ENCODE data around the gene KRT9.
"Not testable (repeated sequence)": the region's sequence is repeated elsewhere in the genome, so short reads cannot be mapped to it uniquely, and the experiment has no call there.

Gene KRT9, protein sequence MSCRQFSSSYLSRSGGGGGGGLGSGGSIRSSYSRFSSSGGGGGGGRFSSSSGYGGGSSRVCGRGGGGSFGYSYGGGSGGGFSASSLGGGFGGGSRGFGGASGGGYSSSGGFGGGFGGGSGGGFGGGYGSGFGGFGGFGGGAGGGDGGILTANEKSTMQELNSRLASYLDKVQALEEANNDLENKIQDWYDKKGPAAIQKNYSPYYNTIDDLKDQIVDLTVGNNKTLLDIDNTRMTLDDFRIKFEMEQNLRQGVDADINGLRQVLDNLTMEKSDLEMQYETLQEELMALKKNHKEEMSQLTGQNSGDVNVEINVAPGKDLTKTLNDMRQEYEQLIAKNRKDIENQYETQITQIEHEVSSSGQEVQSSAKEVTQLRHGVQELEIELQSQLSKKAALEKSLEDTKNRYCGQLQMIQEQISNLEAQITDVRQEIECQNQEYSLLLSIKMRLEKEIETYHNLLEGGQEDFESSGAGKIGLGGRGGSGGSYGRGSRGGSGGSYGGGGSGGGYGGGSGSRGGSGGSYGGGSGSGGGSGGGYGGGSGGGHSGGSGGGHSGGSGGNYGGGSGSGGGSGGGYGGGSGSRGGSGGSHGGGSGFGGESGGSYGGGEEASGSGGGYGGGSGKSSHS

DNA sequence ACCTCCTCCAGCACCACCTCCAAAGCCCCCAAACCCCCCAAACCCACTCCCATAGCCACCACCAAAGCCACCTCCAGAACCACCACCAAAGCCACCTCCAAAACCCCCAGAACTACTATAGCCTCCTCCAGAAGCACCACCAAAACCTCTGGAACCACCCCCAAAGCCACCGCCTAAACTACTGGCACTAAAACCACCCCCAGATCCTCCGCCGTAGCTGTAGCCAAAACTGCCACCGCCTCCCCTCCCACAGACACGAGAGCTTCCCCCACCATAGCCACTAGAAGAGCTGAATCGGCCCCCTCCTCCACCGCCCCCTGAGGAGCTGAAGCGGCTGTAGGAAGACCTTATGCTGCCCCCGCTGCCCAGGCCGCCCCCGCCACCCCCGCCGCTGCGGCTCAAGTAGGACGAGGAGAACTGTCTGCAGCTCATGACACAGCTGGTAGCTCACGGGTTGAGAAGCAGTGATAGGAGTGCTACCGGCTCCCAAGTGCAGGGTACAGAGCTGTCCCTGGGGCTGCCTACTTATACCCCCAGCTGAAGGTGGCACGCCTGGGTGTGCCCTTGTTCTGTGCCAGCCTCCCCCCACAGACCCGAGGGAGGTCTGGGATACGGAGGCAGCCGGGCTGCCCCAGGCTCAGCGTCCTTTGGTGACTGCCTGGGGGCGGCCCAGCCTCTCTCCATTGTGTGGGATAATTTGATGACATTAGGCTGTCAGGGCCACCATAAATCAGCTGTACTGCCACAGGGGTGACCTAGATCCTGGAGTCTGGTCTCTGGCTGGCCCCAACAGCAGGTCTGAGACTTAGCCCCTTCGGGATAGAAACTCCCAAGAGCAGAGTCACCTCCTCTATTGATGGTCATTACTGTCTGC lies at the start of gene KRT9:
KRT9 (minus strand) TSS at position 499 of the 874 bp plus-strand sequence; CDS start at position 432, 67 bp downstream.
- DNase-seq (ENCODE audit: low spot score), result no peak

DNA sequence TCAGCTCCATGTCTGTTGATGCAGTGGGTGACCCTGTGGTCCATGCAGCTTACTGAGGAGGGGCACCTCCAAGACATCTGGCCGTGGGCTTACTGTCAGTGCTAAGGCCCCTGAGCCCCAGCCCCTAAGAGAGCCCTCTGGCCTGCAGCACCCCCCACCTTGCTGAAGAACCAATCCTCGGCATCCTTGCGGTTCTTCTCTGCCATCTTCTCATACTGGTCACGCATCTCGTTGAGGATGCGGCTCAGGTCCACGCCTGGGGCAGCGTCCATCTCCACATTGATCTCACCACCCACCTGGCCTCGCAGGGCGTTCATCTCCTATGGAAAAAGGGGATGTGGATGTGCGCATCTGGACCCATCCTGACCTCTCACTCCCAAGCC lies 49.6 kb upstream of the KRT9 start:
- DNase-seq (ENCODE audit: low spot score), result not testable (repeated sequence)

DNA sequence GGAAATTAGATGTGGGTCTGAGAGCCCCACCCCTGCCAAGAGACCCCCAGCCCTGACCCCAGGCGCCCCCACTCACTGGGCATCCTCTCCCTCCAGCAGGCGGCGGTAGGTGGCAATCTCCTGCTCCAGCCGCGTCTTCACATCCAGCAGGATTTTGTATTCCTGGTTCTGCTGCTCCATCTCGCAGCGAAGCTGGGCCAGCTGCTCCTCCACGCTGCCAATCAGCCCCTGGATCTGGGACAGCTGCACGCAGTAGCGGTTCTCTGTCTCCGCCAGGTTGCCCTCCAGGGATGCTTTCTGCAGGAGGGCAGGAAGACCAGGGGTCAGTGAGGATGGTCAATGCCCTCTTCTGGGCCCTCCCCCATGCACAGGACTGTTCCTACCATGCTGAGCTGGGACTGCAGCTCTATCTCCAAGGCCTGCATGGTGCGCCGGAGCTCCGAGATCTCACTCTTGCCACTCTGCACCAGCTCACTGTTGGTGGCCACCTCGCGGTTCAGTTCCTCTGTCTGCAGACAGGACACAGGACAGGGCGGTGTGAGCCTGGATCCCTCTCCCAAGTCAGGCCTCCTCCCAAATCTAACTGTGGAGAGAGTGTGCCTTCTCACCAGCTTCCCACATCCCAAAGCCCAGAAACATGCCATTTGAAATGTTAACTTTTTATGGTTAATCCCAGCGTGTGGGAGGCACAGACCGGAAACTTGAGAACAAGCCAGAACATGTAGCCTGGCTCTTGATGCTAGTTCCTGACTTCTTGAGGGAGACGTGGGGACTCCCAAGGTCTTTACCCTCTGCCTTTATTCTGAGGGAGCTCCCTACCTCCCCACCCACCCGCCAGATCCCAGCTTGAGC lies 49.0 kb upstream of the KRT9 start:
- no peak for DNase-seq (ENCODE audit: low spot score)

DNA sequence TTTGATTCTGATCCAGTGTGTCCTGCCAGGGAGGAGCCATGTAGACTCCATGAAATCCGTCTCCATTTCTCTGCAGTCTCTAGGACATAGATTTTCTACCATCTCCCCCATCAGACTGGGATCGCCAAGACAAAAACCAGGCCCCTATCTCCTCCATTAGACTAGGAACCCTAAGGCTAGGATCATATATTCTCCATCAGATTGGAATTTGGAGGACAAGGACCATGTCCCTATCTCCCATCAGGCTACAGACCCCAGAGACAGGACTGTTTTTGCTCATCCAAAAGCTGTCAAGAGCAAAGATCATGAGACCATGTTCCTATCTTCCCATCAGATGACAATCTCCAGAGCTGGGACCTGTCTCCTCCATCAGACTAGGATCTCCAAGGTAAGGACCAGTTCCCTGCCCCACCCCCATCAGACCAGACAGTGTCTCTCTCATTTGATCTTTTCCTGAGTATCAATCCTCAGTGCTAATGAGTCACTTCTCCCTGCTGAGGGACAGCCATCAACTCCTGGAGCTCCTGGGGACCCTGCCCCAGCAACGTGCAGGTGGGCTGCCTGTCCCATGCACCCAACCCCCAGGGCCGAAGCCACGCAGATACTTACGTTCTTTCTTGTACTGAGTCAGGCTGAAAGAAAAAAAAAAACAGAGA lies 48.2 kb upstream of the KRT9 start:
- not testable (repeated sequence) for DNase-seq (ENCODE audit: low spot score)

DNA sequence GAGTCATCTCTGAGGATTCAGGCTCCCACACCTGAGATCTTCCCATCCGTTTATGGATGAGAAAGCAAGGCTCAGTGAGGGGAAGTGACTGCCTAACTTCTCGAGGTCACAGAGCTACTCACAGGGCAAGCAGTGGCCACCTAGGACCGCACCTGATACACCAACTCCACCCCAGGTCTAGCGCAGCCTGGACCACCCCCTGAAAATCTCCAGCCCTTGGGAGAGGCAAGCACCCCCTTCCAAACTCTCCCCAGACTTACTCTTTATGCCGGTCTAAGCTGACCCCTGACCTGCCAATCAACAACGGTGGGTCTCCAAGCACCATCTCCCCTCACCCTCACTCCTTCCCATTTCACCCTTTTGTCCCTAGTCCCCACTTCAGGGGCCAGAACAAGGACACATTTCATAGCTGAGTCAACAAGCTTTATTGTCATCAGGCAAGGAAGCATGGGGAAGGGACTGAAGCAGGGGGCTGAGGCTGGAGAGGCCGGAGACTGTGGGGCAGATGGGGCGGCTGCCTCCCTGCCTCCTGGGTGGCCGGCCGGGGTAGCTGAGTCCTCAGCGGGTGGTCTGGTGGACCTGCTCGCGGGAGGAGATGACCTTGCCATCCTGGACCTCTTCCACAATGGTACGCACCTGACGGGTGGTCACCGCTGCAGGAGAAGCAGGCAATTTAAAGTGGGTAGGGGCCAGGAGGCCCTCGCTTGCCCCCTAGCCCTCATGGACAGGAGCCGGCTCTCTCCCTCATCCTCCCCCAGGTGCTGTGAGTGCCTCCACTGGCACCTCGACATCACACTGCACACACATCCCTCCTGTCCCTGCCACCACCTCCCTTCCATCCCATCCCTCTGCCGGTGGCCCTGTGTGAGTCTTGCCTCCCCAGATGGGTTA lies 47.4 kb upstream of the KRT9 start:
- DNase-seq (ENCODE audit: low spot score), result no peak

DNA sequence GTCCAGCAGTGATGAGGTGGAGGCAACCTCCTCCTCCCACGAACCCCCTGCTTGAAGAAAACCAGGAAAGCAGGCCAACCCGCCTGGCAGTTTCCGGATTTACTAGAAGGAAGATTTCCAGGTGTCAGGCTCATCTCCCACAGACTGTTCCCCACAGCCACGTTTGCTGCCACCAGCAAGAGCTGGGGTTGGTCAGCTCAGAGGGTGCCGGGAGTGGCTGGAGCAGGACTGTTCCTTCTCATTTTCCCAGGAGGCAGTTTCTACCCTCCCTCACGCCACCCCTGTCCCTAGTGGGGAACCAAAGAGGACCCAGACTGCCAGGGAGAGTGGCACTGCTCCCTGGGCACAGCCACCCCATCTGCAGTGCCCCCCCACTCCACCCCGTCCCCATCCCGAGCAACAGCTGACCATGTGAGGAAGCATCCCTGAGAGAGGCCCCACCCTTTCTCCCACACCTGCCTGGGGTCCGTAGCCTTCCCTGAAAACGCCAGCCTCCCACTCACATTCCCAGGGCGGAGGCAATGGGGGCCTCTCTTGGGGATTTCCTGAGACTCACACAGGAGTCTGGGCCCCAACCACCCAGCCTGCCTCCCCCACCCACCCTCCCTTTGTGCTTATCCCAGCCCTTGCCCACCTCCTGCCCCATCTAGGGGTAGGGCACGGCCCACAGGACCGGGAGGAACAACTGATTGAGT lies 46.6 kb upstream of the KRT9 start:
- DNase-seq (ENCODE audit: low spot score), result no peak

DNA sequence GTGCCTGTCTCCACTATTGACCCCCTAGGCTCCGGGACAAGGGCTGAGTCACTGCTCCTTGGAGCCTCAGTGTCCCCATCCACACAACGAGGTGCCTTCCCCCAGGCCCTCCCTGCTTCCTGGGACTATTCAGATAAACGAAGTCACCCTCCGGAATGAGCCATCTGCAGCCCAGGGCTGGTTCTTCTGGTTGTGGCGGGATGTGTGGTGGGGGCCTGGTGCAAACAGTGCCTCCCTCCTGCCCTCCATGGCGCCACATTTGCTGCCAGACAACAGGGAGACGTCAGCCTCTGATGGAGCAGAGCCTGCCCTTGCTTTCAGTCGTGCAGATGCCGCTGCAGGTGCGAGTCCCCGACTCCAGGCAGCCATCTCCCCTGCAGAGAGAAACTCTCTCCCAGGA lies 45.8 kb upstream of the KRT9 start:
- DNase-seq (ENCODE audit: low spot score), result no peak

DNA sequence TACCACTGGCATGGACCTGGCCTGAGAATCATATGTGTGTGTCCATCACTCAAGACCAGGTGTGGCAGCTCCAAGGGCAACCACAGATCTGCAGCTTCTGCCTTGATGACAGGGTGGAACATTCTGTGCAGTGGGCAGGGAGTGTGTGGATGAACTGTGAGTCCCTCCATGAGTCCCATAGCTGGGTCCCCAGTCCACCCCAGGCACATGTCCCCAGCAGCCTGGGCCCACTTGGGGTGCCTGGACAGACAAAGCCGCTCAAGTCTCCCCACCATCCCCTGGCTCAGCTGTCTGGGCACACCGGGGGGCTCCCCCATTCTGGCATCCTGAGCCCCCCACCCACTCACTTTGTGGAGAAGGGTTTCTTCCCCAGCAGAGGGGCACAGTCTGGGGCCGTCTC lies 45.3 kb upstream of the KRT9 start:
- no peak for DNase-seq (ENCODE audit: low spot score)

DNA sequence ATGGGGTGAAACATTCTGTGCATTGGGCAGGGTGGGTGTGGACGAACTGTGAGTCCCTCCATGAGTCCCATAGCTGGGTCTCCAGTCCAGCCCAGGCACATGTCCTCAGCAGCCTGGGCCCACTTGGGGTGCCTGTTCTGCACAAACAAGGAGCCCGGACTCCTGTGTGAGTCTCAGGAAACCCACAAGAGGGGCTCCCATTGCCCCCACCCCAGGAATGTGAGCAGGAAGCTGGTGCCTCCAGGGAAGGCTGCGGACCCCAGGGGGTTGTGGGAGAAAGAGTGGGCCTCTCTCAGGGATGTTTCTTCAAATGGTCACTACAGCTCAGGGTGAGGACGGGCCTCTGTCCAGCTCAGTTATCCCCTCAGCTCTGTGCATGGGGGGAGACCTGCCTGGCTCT lies 44.6 kb upstream of the KRT9 start:
- DNase-seq (ENCODE audit: low spot score), result not testable (repeated sequence)

DNA sequence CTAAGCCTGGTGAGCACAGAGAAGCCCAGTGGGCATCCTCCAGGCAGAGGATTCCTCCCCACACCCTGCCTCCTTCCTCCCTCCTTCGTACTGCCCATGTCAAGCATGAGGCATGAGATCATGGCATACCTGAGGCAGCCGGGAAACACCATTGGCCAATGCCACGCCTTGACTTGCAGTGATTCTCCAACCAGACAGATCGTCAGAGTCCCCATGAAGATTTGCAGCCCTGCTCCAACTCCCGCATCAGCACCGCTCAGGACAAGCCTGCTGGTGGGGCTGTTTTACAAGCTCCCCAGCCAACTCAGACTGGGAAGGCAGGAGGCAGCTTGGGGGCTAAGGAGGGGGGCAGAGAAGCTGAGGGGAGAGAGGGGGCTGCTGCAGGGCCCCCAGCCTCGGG lies 43.6 kb upstream of the KRT9 start:
- DNase-seq (ENCODE audit: low spot score), result no peak

DNA sequence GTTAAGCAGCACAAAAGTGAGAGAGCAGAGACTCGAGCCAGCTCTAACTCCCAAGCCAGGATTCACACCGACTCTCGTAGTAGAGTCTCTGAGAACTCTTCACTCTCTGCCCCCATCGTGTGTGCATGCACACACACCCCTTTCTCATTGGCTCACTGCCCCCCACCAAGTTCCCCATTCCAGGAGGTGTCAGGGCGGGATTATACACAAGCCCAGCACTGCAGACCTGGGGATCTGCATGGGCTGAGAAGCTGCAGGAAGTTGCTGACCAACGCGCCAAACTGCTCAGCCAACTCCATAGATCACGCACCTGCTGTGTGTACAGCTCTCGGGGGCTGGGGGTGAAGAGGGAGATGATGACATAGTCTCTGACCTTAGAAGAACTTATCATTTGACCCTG lies 42.9 kb upstream of the KRT9 start:
- DNase-seq (ENCODE audit: low spot score), result not testable (repeated sequence)

DNA sequence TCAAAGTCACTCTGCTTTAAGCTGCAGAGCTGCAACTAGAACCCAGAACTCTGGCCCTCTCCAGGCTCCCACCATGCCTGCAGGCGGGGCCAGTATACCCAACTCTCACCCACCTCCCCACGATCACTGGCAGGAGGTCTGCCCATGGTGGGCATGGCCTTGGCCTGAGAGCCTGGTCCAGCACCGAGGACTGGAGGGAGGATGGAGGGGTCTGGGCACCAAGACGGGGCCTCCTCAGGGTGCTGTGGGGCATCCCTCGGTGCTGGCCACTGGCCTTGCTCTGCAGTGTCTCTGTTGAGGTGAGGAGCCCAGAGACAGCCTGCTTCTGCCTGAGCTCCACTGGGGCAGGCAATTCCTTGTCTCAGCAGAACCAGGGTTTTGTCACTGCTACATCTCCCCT lies 42.2 kb upstream of the KRT9 start:
- DNase-seq (ENCODE audit: low spot score), result no peak

DNA sequence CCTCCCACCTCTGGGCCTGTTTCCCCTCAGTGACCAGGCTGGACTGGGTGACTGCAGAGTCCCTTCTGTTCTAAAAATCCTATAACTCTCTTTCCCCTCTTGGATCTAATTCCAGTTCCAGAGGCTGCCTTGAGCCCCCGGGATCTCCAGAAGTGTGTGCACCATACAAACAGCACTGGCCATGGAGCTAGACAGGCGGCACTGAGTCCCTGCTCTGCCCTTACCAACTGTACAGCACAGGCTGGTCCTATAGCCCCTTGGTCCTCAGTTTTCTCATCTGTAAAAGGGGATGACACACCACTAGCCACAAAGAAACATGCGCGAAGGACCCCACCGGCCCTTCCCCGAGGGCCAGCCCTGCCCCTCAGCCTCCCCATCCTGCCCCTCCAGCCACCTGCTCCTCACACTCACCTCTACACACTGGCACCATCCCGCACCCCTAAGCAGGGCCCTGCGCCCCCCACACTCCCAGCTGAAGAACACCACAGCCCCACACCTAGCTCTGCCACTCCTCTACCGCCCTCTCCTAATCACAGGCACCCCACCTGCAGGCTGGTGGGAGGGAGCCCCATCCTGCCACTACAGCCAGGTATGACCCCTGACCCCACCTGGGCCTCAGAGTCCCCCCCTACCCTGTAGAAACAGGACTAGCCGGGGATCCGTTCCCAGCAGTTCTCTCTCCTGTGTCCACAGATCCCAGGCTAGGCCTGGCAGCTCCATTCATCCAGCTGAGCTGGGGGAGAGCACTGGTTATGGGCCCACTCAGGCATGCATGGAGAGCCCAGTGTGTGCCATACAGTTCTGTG lies 41.6 kb upstream of the KRT9 start:
- no peak for DNase-seq (ENCODE audit: low spot score)

DNA sequence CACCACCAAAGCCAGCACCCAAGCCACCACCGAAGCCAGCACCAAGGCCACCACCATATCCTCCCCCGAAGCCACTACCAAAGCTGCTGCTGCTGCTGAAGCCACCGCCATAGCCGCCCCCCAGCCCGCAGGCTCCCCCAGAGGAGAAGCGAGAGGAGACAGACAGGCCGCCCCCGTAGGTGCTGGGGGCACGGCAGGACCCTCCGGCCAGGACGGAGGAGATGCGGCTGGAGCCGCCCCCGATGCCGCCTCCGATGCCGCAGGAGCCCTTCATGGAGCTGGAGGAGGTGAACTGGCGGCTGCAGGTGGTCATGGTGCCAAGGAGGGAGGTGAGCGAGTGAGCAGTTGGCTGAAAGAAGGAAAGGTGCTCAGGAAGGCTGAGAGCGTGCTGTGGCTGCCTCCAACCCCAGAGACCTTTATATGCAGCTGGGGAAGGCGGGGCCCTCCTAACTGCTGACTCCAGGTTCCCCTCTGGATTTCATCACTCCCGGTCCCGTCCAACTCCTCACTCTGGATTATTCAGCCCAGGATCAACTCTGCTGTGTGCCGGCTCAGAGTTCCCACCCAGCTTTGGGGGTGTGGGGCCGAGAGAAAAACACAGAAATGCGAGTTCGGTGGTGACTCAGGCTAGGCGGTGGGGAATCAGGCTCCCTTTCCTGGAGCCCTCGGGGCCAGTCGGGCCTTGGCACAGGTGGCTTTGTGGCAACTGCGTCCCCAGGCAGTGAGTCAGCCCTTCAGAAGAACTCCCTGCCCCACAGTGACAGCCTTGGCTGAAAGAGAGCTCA lies 40.7 kb upstream of the KRT9 start, which contains the start of gene KRT16:
KRT16 (minus strand) TSS at position 392 of the 785 bp plus-strand sequence; CDS start at position 313, 79 bp downstream.
- DNase-seq (ENCODE audit: low spot score), result not testable (repeated sequence)

DNA sequence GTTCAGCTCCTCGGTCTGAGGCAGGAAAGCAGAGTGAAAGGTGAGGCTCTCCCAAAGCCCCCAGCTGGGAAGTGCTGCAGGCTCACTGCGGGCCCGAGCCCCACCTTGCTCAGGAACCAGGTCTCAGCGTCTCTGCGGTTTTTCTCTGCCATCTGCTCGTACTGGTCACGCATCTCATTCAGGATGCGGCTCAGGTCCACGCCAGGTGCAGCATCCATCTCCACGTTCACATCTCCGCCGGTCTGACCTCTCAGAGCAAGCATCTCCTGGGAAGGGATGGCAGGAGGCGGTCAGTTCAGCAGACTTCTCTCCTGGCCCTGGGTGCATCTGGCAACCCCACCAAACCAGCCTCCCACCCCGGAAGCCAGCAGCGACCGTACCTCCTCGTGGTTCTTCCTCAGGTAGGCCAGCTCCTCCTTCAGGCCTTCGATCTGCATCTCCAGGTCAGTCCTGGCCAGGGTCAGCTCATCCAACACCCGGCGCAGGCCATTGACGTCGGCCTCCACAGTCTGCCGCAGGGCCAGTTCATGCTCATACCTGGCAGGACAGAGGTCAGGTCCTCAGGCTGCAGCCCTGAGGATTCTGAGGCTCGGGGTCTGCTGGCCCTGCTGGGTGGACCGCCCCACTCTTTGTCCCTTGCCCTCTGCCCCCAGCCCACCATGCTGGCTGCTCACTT lies 39.2 kb upstream of the KRT9 start:
- DNase-seq (ENCODE audit: low spot score), result no peak

DNA sequence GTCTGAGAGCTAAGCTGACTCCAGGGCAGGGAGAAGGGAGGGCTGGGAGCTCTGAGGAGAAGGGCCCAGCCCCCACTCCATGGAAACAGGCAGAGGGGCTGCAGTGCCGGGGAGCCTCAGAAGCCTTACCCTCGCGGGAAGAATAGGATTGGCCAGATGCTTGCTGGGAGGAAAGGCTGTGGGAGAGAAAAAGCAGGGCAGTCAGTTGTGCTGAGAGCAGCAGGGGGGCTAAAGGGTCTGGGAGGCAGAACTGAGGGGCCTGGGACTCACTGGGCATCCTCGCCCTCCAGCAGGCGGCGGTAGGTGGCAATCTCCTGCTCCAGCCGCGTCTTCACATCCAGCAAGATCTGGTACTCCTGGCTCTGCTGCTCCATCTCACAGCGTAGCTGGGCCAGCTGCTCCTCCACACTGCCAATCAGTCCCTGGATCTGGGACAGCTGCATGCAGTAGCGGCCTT lies 38.2 kb upstream of the KRT9 start:
- not testable (repeated sequence) for DNase-seq (ENCODE audit: low spot score)

DNA sequence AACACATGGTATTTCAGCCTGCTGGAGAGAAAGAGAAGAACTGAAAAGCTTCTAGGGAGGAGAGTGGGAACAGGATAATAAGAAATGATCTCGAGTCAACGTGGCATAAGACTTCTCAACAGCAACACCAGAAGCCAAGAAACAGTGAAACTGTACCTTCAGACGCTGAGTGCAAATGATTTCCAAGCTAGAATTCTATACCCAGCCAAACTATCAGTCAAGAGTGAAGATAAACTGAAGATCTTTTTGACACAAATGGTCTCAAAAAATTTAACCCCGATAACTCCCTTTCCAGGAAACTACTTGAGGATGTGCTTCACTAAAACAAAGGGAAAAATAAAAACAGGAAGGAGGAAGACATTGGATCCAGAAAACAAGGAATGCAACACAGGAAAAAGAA lies 35.1 kb upstream of the KRT9 start:
- not testable (repeated sequence) for DNase-seq (ENCODE audit: low spot score)
